Measurements from ENCODE around the gene CDH23. TPM values are rescaled to one million over a fixed set of nuclear protein-coding genes. Genes with fewer than 3 reads are reported as not detected.

The CDH23 gene
- total RNA-seq, 2 donors from 2014 or later = 3.9 to 4.4 TPM

GRCh38 chr10:71442000-71442399 is 45.3 kb downstream of the CDH23 start:
- Histone ChIP-seq H3K9me3 (no peaks in the 10 kb centered on the region), H3K36me3 (no peaks in the 10 kb centered on the region), H3K27me3 (no peaks in the 10 kb centered on the region), H3K4me3 (no peak overlapping the region), H3K27ac (no peak overlapping the region), H3K4me1 (no peaks in the 10 kb centered on the region)
- no peak for TF ChIP-seq CTCF (IDR thresholded peaks at IDR 0.05)
- DNase-seq (ENCODE audit: low spot score) = no peak

- Histone ChIP-seq H3K4me1 (no peaks in the 10 kb centered on the region), H3K27me3 (no peaks in the 10 kb centered on the region), H3K36me3 (no peaks in the 10 kb centered on the region), H3K9me3 (no peaks in the 10 kb centered on the region), H3K27ac (no peak overlapping the region), H3K4me3 (no peak overlapping the region)
- TF ChIP-seq CTCF (IDR thresholded peaks at IDR 0.05) = no peak
- no peak for DNase-seq (ENCODE audit: low spot score)
Observed at GRCh38 chr10:71442859-71443570, 46.3 kb downstream of the CDH23 start.

- H3K4me1 ChIP-seq = no peaks in the 10 kb centered on the region
- TF ChIP-seq CTCF (IDR thresholded peaks at IDR 0.05) = no peak
- no peak overlapping the region for H3K4me3 ChIP-seq
- no peaks in the 10 kb centered on the region for H3K36me3 ChIP-seq
- H3K9me3 ChIP-seq = no peaks in the 10 kb centered on the region
- no peaks in the 10 kb centered on the region for H3K27me3 ChIP-seq
- no peak overlapping the region for H3K27ac ChIP-seq
- no peak for DNase-seq (ENCODE audit: low spot score)
Observed at GRCh38 chr10:71443676-71444075, 47.0 kb downstream of the CDH23 start.

GRCh38 chr10:71444284-71445054 is 47.7 kb downstream of the CDH23 start:
- no peak overlapping the region for H3K27ac ChIP-seq
- no peaks in the 10 kb centered on the region for H3K4me1 ChIP-seq
- H3K9me3 ChIP-seq = no peaks in the 10 kb centered on the region
- H3K36me3 ChIP-seq = no peaks in the 10 kb centered on the region
- H3K4me3 ChIP-seq = no peak overlapping the region
- H3K27me3 ChIP-seq = no peaks in the 10 kb centered on the region
- DNase-seq (ENCODE audit: low spot score) = no peak
- TF ChIP-seq CTCF (IDR thresholded peaks at IDR 0.05) = no peak

- no peaks in the 10 kb centered on the region for H3K36me3 ChIP-seq
- H3K27me3 ChIP-seq = no peaks in the 10 kb centered on the region
- no peak overlapping the region for H3K27ac ChIP-seq
- no peak overlapping the region for H3K4me3 ChIP-seq
- DNase-seq (ENCODE audit: low spot score) = no peak
- TF ChIP-seq CTCF (IDR thresholded peaks at IDR 0.05) = no peak
- H3K9me3 ChIP-seq = no peaks in the 10 kb centered on the region
- H3K4me1 ChIP-seq = no peaks in the 10 kb centered on the region
Observed at GRCh38 chr10:71447676-71448075, 51.0 kb downstream of the CDH23 start.

Measured in right atrium auricular region (tissue), 2 donors.